Astrocyte (in vitro differentiated cells and primary cell): Measurements from ENCODE around the gene ALKBH3.

Source experiments
- CTCF ChIP-seq: IDR thresholded peaks from 2 replicates; pipeline ENCODE4 v1.5.1; 2011; ENCODE audit warnings: low read depth, mild to moderate bottlenecking, inconsistent platforms, low read length, moderate library complexity; ENCODE audit not compliant: insufficient read depth
- EZH2 ChIP-seq: IDR thresholded peaks from 2 replicates; pipeline ENCODE4 v1.6.1; 2012; ENCODE audit warnings: mild to moderate bottlenecking, low read length, inconsistent platforms; ENCODE audit not compliant: insufficient read depth

- no peak for TF ChIP-seq CTCF
- TF ChIP-seq EZH2: no peak
Measured at GRCh38 chr11:43894546-43894945, 13.9 kb downstream of the ALKBH3 start.
